AG10803 (cell line): ENCODE measurements around the gene GJA4.

Experiments
- DNase-seq: peaks from one replicate; pipeline ENCODE4 v3.0.0; 2010; ENCODE audit warnings: low read depth
- H3K4me3 ChIP-seq: 2 replicates; pipeline ENCODE4 v1.5.1; 2011; ENCODE audit warnings: mild to moderate bottlenecking, low read length, control low read depth
- TF ChIP-seq, protein P1 (sequence below): conservative IDR thresholded peaks from 2 replicates; pipeline ENCODE4 v1.5.1; 2011; ENCODE audit warnings: mild to moderate bottlenecking, low read length, control low read depth, inconsistent platforms

The GJA4 gene

DNA sequence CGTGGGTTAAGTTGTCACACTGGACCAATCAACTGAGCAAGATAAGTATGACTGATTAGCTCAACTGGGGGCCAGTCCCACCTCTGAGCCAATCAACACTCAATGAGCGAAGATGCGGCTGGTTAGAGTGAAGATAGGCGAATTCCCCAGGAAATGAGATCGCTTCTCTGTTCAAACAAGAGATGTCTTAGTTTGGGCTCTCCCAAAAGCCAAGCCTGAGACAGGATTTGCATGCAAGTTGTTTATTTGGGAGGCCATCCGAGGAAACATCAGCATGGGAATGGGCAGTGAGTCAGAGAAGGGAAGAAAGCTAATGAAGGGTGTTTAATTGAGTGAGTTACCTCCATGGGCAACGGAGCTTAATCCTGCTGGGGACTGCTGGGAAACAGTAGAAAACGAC is 42.8 kb upstream of the GJA4 start:
- TF ChIP-seq, protein P1, sequence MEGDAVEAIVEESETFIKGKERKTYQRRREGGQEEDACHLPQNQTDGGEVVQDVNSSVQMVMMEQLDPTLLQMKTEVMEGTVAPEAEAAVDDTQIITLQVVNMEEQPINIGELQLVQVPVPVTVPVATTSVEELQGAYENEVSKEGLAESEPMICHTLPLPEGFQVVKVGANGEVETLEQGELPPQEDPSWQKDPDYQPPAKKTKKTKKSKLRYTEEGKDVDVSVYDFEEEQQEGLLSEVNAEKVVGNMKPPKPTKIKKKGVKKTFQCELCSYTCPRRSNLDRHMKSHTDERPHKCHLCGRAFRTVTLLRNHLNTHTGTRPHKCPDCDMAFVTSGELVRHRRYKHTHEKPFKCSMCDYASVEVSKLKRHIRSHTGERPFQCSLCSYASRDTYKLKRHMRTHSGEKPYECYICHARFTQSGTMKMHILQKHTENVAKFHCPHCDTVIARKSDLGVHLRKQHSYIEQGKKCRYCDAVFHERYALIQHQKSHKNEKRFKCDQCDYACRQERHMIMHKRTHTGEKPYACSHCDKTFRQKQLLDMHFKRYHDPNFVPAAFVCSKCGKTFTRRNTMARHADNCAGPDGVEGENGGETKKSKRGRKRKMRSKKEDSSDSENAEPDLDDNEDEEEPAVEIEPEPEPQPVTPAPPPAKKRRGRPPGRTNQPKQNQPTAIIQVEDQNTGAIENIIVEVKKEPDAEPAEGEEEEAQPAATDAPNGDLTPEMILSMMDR = no peak
- H3K4me3 ChIP-seq = no peak overlapping the region
- no peak for DNase-seq

DNA sequence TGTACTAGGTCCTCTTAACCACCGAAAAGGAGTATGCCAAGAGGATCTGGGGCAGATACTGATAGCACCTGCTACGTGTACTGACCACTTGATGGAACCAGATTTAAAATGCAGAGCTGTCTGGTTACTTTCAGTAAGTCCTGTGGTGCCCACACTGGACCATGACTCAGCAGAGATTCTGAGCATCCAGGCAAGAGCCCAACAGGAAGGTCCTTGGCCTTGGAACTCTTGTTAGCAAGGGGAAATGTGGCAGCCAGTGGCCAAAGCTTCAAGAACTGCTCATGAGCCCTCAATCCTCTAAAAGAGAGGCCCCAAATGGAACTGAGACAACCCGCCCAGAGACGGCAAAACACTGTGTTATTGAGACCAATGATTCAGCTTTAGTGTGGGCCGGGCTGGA is 42.2 kb upstream of the GJA4 start:
- DNase-seq = no peak
- TF ChIP-seq, protein P1 = no peak

DNA sequence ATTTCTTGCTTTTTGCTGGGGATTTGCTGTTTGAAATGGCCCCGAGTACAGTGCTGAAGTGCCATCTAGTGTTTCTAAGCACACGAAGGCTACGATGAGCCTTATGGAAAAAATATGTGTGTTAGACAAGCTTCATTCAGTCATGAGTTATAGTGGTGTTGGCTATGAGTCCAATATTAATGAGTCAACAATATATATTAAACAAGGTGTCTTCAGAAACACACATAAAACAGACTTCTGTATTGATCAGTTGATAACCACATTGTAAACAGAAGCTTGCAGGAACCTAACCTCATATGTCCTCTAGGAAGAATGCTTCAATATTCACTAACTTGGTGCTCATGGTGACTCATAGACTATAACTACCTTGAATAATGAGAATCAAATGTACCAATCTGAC is 39.6 kb upstream of the GJA4 start:
- TF ChIP-seq, protein P1 = no peak
- no peak for DNase-seq

More for the DNA sequence above, 42.2 kb upstream of the GJA4 start:
- no peak overlapping the region for H3K4me3 ChIP-seq

DNA sequence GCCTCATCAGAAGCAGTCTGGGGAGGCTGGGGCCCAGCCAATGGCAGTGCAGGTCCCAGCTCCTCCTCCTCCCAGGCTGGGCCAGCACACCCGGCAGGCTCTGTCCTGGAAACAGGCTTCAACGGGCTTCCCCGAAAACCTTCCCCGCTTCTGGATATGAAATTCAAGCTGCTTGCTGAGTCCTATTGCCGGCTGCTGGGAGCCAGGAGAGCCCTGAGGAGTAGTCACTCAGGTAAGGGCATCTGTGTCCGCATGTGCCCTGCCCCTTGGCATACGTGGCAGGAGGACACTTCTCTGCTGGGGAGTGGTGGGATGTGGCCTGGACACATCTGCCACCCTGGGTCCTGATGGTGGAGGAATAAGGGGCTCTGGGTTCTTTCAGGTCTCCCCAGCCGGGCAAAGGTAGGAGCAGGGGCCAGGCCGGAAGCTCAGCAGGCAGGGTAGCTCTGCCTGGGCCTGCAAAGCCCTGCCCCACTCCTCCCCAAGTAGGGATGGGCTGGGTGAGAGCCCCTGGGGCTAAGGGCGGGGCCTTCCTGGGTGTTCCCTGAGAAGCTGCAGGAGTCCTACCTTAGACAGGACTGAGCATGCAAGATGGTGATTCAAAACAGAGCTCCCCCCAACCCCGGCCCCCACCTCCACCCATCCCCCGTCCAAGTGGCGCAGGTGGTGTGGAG is 37.7 kb upstream of the GJA4 start, which contains the start of gene GJB5:
GJB5 (plus strand) TSS at position 84 of the 674 bp plus-strand sequence. CDS start 2,284 bp downstream, outside the sequence.
- no peak for DNase-seq
- TF ChIP-seq, protein P1 = no peak
- no peak within 1 kb of the TSS for H3K4me3 ChIP-seq

More for the DNA sequence above, 39.6 kb upstream of the GJA4 start:
- no peak overlapping the region for H3K4me3 ChIP-seq

DNA sequence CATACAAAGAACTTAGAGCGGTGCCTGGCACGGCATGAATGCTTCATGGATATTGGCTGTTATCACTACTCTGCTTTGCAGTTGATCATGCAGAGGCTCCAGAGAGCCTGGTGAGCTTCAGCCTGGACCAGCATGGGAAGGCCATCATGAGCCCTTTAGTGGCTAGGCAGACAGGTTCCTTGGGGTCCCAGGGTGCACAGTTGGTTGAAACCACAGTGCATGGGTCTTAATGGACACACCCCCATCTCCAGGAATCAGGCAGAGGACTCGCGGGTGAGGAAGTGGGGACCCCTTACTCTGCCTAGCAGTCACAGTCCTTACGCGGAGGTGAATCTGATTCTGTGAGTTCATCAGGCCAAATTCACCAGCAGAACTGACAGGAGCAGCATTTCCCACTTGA is 36.8 kb upstream of the GJA4 start:
- TF ChIP-seq, protein P1 = no peak
- no peak for DNase-seq
- H3K4me3 ChIP-seq = no peak overlapping the region

DNA sequence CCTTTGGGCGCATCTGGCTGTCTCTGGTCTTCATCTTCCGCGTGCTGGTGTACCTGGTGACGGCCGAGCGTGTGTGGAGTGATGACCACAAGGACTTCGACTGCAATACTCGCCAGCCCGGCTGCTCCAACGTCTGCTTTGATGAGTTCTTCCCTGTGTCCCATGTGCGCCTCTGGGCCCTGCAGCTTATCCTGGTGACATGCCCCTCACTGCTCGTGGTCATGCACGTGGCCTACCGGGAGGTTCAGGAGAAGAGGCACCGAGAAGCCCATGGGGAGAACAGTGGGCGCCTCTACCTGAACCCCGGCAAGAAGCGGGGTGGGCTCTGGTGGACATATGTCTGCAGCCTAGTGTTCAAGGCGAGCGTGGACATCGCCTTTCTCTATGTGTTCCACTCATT is 35.4 kb upstream of the GJA4 start:
- TF ChIP-seq, protein P1 = no peak
- no peak for DNase-seq
- no peak overlapping the region for H3K4me3 ChIP-seq

DNA sequence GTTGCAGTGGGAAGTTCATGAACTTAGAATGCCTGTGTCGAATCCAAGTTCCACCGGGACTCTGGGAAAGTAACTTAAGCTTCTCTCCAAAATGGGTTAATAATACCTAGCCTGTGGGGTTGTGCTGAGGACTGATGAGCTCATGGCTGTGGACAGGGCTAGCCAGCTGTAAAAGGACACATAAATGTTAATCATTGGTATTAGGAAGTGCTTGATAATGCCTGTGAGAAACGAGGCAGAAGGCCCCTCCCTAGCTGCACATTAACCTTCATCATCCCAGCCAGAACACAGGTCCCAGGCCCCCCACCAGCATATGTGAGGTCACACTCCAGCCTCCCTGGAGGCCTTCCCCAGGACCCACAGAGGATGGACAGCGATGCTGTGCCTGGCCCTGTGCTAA is 34.0 kb upstream of the GJA4 start:
- TF ChIP-seq, protein P1 = no peak
- no peak for DNase-seq
- H3K4me3 ChIP-seq = no peak overlapping the region
